A549 treated with AZD9567 at 1 μM for 4 hours (cell line): Measurements from ENCODE around the gene TSPAN7. TPM values are rescaled to one million over a fixed set of nuclear protein-coding genes. Genes with fewer than 3 reads are reported as not detected.

Experiments used
- total RNA-seq: library from RNA; stranded (reverse); fragments of 200-300 nt; extraction: Qiagen RNA extraction; gene quantifications from 5 replicates; pipeline ENCODE4 v1.2.3, GENCODE V29; 2022; ENCODE audit not compliant: insufficient read depth

TSPAN7 gene, protein sequence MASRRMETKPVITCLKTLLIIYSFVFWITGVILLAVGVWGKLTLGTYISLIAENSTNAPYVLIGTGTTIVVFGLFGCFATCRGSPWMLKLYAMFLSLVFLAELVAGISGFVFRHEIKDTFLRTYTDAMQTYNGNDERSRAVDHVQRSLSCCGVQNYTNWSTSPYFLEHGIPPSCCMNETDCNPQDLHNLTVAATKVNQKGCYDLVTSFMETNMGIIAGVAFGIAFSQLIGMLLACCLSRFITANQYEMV
- total RNA-seq, result 2.2 to 3.4 TPM (median 2.4 TPM) in 5 replicates

GRCh38 chrX:38561126-38561868 lies at the start of gene TSPAN7:
TSS of gene TSPAN7 (plus strand) at chrX:38561542. CDS start at chrX:38561547, 5 bp downstream.

Other genes with a start within 250 kb of the TSPAN7 start
- gene RPGR, start 234.0 kb upstream of the TSPAN7 start, total RNA-seq, result 11.6 to 16.3 TPM (median 15.1 TPM) in 5 replicates
- not detected in 5 replicates for gene OTC, start 208.9 kb upstream of the TSPAN7 start, total RNA-seq
- 29.5 to 37.3 TPM (median 33.9 TPM) in 5 replicates for gene MID1IP1, start 239.9 kb downstream of the TSPAN7 start, total RNA-seq